A549 (cell line): ENCODE data around the gene POLR3A.

Experiments used
- JUN ChIP-seq, 2 experiments: fragments of >200 bp; sonication (Bioruptor Twin); formaldehyde crosslinking; IDR thresholded peaks; 2 replicates in 1 of 2; 3 replicates in 1 of 2; pipeline ENCODE4 v1.6.1; 2016 to 2017
- MYC ChIP-seq: IDR thresholded peaks from 2 replicates; pipeline ENCODE4 v1.6.1; 2012; ENCODE audit warnings: mild to moderate bottlenecking, inconsistent platforms, low read length, improper control_type of control experiment, borderline replicate concordance
- RAD21 ChIP-seq, 2 experiments: fragments of >200 bp in 1 of 2; sonication (Bioruptor Twin) in 1 of 2; formaldehyde crosslinking in 1 of 2; IDR thresholded peaks in 1 of 2; conservative IDR thresholded peaks in 1 of 2; 2 replicates in 1 of 2; 3 replicates in 1 of 2; pipeline ENCODE4 v1.6.1; 2012 to 2018; ENCODE audit warnings: inconsistent platforms in 1 of 2
- TF ChIP-seq, protein P1 (sequence below): fragments of >200 bp; sonication (Bioruptor Twin); formaldehyde crosslinking; IDR thresholded peaks from 3 replicates; pipeline ENCODE4 v1.5.1; 2016
- TF ChIP-seq, protein P2 (sequence below): fragments of 200-600 bp; sonication (generic); IDR thresholded peaks from 2 replicates; pipeline ENCODE4 v1.6.1; 2016; ENCODE audit warnings: antibody characterized with exemption, mild to moderate bottlenecking, moderate library complexity

DNA sequence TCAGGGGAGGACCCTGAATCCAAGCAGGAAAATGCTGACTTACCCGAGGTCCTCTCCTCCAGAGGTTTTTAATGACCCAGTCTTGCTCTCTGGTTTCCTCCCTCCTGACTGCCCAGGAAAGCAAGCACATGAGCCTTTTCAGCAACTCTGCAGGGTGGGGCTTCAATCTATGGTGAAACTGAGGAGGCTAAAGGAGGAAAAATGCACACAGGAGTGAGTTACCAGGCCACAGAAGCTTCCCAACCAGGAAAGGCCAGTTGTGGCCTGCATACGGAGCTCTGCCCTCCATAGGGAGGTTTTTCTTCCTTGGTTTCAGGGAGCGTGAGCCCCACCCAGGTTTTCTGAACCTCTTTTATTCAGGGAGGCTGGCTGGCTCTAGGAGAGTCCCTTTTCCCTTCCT is 88.7 kb downstream of the POLR3A start:
- no peak for TF ChIP-seq JUN (IDR thresholded peaks at IDR 0.05)
- TF ChIP-seq, protein P1, sequence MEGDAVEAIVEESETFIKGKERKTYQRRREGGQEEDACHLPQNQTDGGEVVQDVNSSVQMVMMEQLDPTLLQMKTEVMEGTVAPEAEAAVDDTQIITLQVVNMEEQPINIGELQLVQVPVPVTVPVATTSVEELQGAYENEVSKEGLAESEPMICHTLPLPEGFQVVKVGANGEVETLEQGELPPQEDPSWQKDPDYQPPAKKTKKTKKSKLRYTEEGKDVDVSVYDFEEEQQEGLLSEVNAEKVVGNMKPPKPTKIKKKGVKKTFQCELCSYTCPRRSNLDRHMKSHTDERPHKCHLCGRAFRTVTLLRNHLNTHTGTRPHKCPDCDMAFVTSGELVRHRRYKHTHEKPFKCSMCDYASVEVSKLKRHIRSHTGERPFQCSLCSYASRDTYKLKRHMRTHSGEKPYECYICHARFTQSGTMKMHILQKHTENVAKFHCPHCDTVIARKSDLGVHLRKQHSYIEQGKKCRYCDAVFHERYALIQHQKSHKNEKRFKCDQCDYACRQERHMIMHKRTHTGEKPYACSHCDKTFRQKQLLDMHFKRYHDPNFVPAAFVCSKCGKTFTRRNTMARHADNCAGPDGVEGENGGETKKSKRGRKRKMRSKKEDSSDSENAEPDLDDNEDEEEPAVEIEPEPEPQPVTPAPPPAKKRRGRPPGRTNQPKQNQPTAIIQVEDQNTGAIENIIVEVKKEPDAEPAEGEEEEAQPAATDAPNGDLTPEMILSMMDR, result no peak
- TF ChIP-seq, protein P2, sequence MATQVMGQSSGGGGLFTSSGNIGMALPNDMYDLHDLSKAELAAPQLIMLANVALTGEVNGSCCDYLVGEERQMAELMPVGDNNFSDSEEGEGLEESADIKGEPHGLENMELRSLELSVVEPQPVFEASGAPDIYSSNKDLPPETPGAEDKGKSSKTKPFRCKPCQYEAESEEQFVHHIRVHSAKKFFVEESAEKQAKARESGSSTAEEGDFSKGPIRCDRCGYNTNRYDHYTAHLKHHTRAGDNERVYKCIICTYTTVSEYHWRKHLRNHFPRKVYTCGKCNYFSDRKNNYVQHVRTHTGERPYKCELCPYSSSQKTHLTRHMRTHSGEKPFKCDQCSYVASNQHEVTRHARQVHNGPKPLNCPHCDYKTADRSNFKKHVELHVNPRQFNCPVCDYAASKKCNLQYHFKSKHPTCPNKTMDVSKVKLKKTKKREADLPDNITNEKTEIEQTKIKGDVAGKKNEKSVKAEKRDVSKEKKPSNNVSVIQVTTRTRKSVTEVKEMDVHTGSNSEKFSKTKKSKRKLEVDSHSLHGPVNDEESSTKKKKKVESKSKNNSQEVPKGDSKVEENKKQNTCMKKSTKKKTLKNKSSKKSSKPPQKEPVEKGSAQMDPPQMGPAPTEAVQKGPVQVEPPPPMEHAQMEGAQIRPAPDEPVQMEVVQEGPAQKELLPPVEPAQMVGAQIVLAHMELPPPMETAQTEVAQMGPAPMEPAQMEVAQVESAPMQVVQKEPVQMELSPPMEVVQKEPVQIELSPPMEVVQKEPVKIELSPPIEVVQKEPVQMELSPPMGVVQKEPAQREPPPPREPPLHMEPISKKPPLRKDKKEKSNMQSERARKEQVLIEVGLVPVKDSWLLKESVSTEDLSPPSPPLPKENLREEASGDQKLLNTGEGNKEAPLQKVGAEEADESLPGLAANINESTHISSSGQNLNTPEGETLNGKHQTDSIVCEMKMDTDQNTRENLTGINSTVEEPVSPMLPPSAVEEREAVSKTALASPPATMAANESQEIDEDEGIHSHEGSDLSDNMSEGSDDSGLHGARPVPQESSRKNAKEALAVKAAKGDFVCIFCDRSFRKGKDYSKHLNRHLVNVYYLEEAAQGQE, result no peak
- no peak for TF ChIP-seq MYC
- TF ChIP-seq RAD21 (conservative IDR thresholded peaks at IDR 0.05 in 1 of 2, IDR thresholded peaks at IDR 0.05 in 1 of 2), result no peak
